GM19463 (cell line): ENCODE measurements around the gene NOL6.
A peak's percentile ranks its signal among the peaks of the same experiment; 100 is the strongest.
"Not testable (repeated sequence)": the region's sequence is repeated elsewhere in the genome, so short reads cannot be mapped to it uniquely, and the experiment has no call there.

Source experiments
- ATAC-seq: cut with Tn5 transposase; IDR thresholded peaks from one replicate; pipeline ENCODE4 v1.9.1; 2021; ENCODE audit warnings: mild to moderate bottlenecking, moderate library complexity; ENCODE audit not compliant: unreplicated experiment

NOL6 gene, protein sequence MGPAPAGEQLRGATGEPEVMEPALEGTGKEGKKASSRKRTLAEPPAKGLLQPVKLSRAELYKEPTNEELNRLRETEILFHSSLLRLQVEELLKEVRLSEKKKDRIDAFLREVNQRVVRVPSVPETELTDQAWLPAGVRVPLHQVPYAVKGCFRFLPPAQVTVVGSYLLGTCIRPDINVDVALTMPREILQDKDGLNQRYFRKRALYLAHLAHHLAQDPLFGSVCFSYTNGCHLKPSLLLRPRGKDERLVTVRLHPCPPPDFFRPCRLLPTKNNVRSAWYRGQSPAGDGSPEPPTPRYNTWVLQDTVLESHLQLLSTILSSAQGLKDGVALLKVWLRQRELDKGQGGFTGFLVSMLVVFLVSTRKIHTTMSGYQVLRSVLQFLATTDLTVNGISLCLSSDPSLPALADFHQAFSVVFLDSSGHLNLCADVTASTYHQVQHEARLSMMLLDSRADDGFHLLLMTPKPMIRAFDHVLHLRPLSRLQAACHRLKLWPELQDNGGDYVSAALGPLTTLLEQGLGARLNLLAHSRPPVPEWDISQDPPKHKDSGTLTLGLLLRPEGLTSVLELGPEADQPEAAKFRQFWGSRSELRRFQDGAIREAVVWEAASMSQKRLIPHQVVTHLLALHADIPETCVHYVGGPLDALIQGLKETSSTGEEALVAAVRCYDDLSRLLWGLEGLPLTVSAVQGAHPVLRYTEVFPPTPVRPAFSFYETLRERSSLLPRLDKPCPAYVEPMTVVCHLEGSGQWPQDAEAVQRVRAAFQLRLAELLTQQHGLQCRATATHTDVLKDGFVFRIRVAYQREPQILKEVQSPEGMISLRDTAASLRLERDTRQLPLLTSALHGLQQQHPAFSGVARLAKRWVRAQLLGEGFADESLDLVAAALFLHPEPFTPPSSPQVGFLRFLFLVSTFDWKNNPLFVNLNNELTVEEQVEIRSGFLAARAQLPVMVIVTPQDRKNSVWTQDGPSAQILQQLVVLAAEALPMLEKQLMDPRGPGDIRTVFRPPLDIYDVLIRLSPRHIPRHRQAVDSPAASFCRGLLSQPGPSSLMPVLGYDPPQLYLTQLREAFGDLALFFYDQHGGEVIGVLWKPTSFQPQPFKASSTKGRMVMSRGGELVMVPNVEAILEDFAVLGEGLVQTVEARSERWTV

DNA sequence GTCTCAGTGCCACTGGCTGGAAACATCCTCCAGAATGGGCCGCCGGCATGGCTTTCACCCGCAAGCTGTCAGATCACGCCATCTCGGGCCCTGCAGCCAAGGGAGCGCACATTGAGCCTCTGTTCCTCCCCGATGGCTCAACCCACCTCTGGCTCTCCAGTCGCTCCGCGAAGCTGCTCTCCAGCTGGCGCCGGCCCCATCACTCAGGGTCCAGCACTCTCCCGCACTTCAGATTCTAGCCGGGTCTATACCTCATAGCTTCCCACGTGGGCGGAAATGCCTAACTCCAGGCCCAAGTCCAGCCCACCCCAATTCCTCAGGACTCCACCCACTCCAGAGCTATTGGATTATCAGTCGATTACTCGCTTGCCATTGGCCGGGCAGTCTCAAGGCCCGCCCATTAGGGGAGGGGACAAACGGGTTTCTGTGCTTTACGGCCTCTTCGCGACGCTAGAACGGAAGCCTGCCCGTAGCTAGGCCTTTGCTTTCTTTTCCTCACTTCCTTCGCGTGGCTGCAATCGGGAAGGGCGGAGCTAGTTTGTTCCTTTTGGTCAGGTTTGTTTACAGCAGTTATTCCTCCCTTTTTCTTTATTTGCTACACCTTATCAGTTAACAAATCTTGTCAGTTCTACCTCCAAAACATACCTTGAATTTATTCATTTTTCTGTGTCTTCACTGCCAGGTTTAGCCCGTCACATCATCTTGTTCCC is at the start of gene NOL6:
TSS of gene NOL6 (minus strand) at position 282 of the 710 bp plus-strand sequence. CDS start at position 200, 82 bp downstream.
- peak; percentile 99 for ATAC-seq

DNA sequence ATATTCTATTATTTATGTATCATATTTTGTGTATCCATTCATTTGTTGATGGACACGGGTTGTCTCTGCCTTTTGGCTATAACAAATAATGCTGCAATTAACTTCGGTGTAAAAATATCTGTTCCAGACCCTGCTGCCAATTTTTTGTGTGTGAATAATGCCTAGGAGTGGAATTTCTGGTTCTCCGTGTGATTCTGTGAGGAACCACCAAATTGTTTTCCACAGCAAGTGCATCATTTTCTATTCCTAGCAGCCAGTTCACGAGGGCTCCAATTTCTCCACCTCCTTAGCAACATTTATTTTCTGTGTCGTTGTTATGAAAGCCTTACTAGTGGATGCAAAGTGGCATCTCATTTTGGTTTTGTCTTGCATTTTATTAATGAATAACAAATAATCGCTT is 48.1 kb upstream of the NOL6 start:
- not testable (repeated sequence) for ATAC-seq

DNA sequence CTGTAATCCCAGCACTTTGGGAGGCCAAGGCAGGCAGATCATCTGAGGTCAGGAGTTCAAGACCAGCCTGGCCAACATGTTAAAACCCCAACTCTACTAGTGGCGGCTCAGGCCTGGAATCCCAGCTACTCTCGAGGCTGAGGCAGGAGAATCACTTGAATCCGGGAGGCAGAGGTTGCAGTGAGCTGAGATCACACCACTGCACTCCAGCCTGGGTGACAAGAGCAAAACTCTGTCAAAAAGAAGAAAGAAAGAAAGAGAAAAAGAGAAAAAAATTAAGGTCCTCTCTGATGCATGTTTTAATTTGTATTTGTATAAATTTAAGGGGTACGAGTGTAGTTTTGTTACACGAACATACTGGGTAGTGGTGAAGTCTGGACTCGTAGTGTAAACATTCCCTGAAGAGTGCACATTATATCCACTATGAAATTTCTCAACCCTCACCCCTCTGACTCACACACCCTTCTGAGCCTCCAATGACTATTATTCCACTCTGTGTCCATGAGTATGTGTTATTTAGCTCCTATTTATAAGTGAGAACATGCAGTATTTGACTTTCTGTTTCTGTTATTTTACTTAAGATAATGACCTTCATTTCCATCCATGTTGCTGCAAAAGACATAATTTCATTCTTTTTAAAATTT is 44.3 kb upstream of the NOL6 start:
- not testable (repeated sequence) for ATAC-seq

DNA sequence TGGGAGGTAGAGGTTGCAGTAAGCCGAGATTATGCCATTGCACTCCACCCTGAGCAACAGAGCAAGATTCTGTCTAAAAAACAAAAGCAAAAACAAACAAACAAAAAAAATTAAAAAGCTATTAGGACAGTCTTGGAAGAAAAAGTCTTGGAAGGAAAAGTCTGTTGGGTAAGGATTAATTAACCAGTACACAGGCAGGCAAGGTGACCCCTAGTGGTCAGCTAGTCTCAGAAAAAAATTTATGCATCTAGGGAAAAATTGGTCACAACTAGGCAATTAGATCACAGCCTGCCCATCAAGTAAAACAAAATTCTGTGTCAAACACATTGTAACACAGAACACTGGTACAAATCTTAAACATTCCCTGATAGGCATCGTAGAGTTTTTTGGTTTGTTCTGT is 43.6 kb upstream of the NOL6 start:
- ATAC-seq: no peak

DNA sequence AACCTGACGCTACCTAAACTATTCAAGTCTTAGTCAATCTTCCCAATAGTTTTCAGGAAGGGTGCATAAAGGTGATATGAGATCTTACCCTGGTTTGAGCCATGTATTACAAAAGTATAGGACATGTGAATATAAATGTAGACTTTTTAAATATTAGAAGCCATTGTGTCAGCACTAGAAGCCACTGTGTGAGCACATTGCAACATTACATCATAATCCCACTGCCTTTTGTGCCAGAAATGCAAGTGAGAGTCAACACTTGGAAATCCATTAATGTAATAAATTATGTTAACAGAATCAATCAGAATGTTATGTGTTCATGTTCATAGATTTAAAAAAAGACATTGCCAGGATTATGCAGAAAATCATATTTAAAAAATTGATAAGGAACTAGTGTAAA is 42.7 kb upstream of the NOL6 start:
- not testable (repeated sequence) for ATAC-seq

DNA sequence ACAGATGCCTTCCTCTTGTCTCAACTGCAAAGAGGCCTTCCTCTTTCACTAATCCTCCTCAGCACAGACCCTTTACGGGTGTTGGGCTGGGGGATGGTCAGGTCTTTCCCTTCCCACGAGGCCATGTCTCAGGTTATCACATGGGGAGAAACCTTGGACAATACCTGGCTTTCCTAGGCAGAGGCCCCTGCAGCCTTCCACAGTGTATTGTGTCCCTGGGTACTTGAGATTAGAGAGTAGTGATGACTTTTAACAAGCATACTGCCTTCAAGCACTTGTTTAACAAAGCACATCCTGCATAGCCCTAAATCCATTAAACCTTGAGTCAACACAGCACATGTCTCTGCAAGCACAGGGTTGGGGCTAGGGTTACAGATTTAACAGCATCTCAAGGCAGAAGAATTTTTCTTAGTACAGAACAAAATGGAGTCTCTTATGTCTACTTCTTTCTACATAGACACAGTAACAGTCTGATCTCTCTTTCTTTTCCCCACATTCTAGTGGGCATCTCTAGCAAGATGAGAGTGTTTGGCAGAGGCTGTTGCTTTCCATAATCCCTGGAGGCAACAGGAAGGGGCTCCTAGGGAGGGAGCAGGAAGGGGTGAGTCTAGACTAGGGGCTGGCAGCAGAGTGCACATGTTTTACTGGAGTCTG is 41.7 kb upstream of the NOL6 start:
- ATAC-seq: not testable (repeated sequence)

DNA sequence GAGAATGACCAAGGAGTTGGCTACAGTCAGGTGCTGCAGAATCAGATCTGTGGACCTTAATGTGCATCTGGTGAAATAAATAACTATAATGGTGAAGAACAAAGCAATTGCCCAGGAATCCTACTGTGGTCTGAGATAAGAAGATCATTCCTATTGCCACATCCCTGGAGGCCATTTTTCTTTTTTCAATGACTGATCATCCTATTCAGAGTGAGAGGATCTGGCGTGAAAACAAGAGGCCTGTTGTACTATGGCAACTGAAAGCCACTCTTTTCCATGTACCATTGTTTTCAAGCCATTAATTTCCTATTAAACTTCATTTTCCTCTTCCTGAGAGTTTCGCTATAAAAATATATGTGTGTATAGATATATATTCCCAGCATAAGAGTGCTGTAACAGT is 38.8 kb upstream of the NOL6 start:
- not testable (repeated sequence) for ATAC-seq

DNA sequence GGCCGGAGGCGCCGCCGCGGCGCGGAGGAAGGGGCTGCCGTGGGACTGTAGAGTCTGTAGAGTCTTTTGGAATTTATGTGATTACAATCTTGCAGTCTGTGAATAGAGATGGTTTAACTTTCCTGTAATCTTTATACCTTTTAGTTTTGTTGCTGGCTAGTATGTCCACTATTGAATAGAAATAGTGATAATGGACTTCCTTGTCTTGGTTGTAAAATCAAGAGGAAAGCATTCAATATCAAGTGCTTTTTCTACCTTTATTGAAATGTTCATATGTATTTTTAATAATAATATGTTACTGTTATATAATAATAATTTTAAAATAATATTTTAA is 37.4 kb upstream of the NOL6 start:
- not testable (repeated sequence) for ATAC-seq

DNA sequence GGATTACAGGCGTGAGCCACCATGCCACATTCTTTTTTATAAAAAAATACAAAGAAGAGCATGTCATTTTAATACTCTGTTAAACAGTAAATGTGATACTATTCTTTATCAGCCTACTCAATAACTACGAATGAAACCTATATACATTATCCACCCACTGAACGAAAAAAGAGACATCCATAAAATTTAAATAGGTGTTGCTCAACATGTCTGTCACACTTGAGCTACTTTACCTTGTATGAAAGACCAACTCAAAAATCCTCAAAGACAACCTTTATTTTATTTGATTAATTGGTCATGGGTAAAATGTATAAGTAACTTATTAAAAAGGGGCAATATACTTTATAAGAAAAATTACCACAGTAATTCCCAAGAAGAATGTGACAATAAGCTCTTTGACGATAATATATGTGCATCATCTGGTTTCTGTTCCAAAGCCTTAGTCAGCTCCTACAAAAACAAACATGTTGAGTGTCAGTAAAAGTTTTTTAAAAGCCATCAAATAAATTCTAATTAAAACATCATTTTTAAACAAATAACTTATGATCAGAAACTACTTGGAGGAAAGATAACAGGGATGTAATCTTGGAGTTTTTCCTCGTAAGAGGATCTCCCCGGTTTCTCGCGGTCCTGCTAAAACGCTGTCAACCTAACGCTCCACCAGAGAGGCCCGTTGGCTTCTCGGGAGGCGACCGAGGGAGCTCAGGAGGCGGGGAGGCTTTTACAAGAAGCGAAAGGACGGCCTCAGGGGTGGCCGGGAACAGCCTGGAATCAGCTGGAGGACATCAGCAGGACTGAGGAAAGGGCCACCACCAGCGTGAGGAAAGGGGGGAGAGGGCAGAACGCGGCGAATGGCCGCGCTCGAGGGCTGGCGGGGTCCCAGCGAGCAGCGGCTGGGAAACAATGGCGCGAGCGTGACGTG is 36.8 kb upstream of the NOL6 start:
- peak; percentile 57 for ATAC-seq

DNA sequence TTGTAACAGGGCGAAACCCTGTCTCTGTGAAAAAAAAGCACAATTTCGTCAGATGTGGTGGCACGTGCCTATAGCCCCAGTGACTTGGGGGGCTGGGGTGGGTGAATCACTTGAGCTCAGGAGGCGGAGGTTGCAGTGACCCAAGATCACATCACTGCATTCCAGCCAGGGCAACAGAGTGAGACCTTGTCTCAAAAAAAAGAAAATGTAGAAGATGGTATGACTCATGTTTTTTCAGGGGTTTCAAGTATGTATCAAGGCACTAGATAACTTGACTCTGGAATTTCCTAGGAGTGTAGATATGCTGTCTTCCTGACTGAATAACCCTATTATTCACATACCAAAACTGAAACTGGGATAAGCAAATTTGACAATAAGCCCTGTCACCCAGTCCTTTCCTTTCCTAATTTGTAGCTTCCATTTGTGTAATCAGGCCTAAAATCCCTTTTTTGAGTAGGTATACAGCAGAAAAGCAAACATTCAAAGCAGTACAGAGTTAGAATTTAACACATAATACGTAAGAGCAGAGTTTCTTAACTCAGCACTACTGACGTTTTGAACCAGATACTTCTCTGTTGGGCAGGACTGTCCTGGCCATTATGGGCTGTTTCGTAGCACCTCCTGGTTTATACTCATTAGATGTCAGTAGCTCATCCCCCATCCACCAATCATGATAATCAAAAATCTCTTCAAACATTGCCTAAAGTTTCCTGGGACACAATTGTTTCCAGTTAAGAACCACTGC is 33.1 kb upstream of the NOL6 start:
- ATAC-seq: no peak

DNA sequence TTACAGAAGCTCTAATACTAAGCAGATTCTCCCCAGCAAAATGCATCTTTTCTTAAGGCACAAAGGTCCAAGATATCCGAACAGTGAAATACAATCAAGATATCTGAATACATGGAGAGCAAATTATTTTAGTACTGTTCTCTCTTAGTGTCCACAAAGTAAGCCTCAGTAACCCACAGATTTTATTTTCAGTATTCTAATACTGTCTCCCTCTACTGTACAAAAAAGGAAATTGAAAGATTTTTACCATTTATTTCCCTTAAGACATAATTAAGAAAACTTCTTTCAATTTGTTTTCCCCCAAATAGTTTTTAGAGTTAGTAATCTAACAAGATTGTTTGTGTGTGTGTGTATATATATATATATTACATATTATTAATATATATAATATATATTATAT is 24.7 kb upstream of the NOL6 start:
- no peak for ATAC-seq

DNA sequence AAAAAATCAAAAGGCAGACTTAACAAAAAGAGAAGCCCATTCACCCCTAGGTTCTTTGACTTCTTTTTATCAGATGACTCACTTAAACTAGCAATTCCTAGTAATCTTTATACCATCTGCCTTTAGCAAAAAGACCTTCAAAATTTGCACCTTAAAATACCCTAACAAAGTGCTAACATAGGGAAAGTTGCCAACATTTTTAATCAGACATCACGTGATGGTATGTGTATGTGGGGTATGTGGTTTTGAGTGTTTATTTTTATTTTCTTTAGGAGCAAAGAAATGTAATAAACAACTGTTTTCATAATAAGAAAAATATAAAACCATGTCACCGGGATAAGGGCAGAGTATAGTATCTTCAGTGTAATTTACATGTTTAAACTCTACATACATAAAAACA is 20.1 kb upstream of the NOL6 start:
- not testable (repeated sequence) for ATAC-seq

DNA sequence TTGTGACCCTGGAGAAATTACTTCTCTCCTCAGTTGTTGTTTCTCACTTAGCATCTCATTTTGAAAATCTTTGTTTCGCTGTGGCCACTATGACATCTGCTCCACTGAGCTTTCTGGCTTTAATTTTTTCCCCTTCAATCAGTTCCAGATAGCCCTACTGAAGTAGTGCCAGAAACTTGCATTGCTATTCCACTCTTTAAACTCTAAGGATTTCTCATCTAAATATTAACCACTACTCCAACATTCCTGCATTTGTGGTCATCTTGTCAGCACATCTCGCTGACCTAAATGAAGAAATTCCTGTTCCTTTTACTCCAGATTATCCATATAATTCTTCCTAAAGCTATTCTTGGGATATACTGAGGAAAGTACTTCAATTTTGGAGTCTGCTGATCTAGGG is 15.3 kb upstream of the NOL6 start:
- no peak for ATAC-seq

DNA sequence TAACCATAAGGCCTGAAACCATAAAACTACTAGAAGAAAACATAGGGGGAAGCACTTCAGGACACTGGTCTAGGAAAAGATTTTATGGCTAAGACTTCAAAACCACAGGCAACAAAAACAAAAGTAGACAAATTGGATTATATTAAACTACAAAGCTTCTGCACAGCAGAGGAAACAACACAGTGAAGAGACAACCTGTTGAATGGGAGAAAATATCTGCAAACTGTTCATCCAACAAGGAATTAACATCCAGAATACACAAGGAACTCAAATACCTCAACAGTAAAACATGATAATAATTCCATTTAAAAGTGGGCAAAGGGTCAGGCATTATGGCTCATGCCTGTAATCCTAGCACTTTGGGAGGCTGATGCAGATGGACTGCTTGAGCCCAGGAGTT is 11.6 kb upstream of the NOL6 start:
- not testable (repeated sequence) for ATAC-seq

DNA sequence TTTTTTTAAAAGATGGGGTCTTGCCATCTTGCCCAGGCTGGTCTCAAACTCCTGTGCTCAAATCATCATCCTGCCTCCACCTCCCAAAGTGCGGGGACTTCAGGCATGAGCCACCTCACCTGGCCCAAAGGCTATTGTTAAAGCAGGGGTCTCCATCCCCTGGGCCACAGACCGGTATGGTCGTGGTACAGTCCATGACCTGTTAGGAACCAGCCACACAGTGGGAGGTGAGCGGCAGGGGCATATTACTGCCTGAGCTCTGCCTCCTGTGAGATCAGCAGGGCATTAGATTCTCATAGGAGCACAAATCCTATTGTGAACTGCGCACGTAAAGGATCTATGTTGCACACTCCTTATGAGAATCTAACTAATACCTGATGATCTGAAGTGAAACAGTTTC is 7.3 kb upstream of the NOL6 start:
- no peak for ATAC-seq

DNA sequence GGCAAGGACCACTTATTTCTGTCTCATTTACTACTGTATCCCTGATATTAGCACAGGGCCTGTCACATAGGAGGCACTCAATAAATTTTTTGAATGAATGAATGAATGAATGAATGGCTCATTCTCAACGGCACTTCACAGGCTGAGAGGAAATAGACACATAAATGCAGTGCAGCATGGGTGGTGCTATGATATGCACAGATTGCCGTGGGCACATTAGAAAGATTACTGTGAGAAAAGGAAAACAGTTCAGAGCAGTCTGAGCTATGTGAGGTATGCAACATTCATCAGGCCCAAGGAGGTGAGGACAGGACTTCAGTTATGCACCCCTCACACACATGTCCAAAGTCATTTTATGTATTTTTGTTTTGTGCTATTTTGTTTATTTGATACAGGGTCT is 6.4 kb upstream of the NOL6 start:
- no peak for ATAC-seq

DNA sequence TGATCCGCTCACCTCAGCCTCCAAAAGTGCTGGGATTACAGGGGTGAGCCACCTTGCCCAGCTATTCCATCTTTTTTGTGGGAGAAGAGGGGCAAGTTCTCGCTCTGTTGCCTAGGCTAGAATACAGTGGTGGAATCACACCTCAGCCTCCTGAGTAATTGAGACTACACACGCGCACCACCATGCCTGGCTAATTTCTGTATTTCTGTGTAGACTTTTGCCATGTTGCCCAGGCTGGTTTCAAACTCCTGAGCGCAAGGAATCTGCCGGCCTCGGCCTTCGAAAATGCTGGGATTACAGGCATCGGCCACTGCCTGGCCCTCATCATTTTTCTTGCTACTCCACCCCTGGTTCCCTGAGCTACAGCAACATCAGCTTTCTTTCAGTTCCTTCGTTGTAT is 2.8 kb upstream of the NOL6 start:
- no peak for ATAC-seq

DNA sequence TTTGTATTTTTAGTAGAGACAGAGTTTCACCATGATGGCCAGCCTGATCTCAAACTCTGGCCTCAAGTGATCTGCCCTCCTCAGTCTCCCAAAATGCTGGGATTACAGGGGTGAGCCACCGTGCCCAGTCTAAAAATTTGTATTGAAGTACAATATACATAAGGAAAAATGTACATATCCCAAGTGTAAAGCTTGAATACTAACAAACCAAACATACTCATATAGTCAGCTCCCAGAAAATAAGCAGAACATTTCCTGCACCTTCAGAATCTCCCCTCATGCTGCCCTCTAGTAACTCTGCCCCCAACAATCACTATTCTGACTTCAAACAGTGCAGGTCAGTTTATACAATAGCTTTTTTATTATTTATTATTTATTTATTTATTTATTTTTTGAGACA is 1.6 kb upstream of the NOL6 start:
- no peak for ATAC-seq
